ENCODE data around the gene SDHAF1. TPM values are rescaled to one million over a fixed set of nuclear protein-coding genes. Genes with fewer than 3 reads are reported as not detected.
A peak's percentile ranks its signal among the peaks of the same experiment; 100 is the strongest.

SDHAF1 gene
- total RNA-seq, 2 donors from 2014 or later = 32.4 to 75.1 TPM

DNA sequence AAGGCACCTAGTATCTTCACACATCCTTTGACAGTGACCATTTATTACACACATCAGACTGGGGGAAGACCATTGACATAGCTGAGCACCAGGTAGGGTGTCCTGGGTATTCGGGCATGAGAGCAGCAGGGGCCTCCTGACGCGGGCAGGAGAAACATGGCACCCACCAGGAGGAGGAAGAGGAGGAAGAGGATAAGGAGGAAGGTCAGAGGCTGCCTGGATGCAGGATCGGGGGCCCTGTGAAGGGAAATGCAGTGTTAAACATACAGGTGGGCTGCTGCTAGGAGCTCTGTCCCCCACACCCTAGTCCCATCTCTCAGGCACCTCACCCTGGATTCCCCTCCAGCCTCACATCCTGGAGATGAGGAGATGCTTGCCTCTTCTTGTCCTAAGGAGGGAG is 8.3 kb downstream of the SDHAF1 start:
- DNase-seq (ENCODE audit: low spot score) = no peak
- TF ChIP-seq, protein P1, sequence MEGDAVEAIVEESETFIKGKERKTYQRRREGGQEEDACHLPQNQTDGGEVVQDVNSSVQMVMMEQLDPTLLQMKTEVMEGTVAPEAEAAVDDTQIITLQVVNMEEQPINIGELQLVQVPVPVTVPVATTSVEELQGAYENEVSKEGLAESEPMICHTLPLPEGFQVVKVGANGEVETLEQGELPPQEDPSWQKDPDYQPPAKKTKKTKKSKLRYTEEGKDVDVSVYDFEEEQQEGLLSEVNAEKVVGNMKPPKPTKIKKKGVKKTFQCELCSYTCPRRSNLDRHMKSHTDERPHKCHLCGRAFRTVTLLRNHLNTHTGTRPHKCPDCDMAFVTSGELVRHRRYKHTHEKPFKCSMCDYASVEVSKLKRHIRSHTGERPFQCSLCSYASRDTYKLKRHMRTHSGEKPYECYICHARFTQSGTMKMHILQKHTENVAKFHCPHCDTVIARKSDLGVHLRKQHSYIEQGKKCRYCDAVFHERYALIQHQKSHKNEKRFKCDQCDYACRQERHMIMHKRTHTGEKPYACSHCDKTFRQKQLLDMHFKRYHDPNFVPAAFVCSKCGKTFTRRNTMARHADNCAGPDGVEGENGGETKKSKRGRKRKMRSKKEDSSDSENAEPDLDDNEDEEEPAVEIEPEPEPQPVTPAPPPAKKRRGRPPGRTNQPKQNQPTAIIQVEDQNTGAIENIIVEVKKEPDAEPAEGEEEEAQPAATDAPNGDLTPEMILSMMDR (IDR thresholded peaks at IDR 0.05) = no peak
- no peak for TF ChIP-seq POLR2AphosphoS5 (IDR thresholded peaks at IDR 0.05)
- TF ChIP-seq POLR2A (IDR thresholded peaks at IDR 0.05) = no peak
- intact Hi-C loops (cut with DNase I) = no loop called here
- 95% methylated on average over 4 of the region's 4 CpGs for WGBS
- no peaks in the 10 kb centered on the region for H3K27me3 ChIP-seq (replicated peaks; ENCODE audit: insufficient read depth)
- H3K4me1 ChIP-seq (replicated peaks) = no peaks in the 10 kb centered on the region
- H3K36me3 ChIP-seq = no peaks in the 10 kb centered on the region
- H3K27ac ChIP-seq = no peak overlapping the region
- H3K9me3 ChIP-seq = no peaks in the 10 kb centered on the region
- no peak overlapping the region for H3K4me3 ChIP-seq

DNA sequence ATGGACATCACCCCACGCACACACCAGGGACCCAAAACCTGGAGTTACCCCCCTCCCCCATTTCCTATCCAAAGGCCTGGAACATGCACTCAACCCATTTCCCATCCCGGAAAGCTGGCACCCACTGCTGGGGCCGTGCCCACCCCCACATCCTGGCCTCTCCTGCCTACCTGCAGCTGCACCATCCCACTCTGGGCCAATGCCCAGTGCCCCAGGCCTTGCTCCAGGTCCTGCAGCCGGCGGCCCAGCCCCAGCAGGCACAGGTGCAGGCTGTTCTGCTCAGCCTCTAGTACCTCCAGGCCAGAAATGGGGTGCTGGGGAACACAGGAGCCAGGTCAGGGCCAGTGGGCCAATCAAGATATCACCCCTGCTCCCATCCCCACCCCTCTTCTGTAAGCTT is 12.0 kb downstream of the SDHAF1 start:
- WGBS = 82% methylated on average over 5 of the region's 5 CpGs
- Histone ChIP-seq H3K36me3 (no peaks in the 10 kb centered on the region), H3K4me1 (replicated peaks) (peaks cover 4% of the 10 kb centered on the region), H3K9me3 (no peaks in the 10 kb centered on the region), H3K27me3 (replicated peaks; ENCODE audit: insufficient read depth) (no peaks in the 10 kb centered on the region), H3K4me3 (no peak overlapping the region), H3K27ac (no peak overlapping the region)
- intact Hi-C loops (cut with DNase I) = no loop called here
- no peak for DNase-seq (ENCODE audit: low spot score)
- TF ChIP-seq, protein P1 (IDR thresholded peaks at IDR 0.05) = no peak
- TF ChIP-seq POLR2A (IDR thresholded peaks at IDR 0.05) = no peak
- no peak for TF ChIP-seq POLR2AphosphoS5 (IDR thresholded peaks at IDR 0.05)

DNA sequence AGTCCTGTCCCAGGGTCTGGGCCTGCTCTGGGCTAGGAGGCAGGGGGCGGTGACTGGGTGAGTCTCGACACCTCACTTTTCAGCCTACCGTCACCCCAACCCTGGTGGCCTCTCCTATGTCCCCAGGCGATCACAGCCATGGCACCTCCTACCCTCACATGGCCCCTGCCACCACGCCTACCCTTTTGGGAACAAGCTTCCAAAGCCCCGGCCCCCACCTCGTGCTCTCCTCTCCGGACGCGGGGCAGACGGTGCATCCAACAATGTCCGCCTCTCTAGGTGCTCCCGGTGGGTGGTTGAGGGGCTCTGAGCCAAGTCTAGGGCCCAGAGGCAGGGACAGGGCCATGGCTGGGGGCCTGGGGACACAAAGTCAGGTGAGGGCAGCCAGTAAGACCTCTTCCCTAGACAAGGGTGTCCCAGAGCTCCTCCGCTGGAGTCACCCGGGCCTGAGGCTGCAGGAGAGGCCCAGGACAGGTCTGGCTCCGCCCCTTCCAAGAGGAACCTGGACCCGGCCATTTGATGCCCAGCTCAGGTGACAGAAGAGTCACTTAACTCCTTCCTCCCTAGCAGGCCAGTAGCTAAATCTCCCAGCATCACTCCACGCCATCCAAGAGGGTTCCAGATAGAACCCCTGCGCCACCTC is 13.5 kb downstream of the SDHAF1 start, which contains the start of gene SYNE4:
TSS of gene SYNE4 (minus strand) at position 478 of the 643 bp plus-strand sequence. CDS start at position 346, 132 bp downstream.
- H3K4me1 ChIP-seq (replicated peaks) = peaks cover 4% of the 10 kb centered on the region
- H3K4me3 ChIP-seq = peak within 1 kb of the TSS; percentile 40 to 43
- H3K36me3 ChIP-seq = no peaks in the 10 kb centered on the region
- no peaks in the 10 kb centered on the region for H3K9me3 ChIP-seq
- DNase-seq (ENCODE audit: low spot score) = peak; percentile 84
- H3K27me3 ChIP-seq (replicated peaks; ENCODE audit: insufficient read depth) = no peaks in the 10 kb centered on the region
- H3K27ac ChIP-seq = peak within 1 kb of the TSS; percentile 84 to 85
- TF ChIP-seq, protein P1 (IDR thresholded peaks at IDR 0.05) = no peak
- TF ChIP-seq POLR2A (IDR thresholded peaks at IDR 0.05) (peak; percentile 71), POLR2AphosphoS5 (IDR thresholded peaks at IDR 0.05) (peak; percentile 77)
- WGBS = 33% methylated on average over 19 of the region's 19 CpGs
- intact Hi-C loops (cut with DNase I) = no loop called here

DNA sequence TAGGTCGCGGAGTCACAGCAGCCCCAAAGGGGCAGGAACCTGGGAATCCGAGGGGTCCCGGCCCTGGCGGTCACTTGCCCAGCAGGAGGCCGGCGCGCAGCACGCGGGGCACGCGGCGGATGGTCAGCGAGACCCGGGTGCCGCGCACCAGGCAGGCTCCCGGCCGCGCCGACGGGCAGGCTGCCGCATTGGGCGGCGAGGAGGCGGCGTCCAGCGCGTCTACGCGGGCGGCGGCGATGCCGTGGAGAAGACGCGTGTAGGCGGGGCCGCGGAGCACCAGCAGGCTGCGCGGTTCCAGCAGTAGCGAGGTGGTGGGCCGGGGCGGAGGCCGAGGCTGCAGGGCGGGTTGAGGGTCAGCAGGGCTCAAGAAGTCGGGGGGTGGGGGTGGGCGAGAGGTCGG is 14.2 kb downstream of the SDHAF1 start:
- TF ChIP-seq, protein P1 (IDR thresholded peaks at IDR 0.05) = peak in 1 of 4 experiments; percentile 11
- TF ChIP-seq POLR2AphosphoS5 (IDR thresholded peaks at IDR 0.05) = no peak
- TF ChIP-seq POLR2A (IDR thresholded peaks at IDR 0.05) = peak; percentile 56
- H3K36me3 ChIP-seq = no peaks in the 10 kb centered on the region
- under 1% methylated on average over 50 of the region's 50 CpGs for WGBS
- peaks cover 4% of the 10 kb centered on the region for H3K4me1 ChIP-seq (replicated peaks)
- H3K27me3 ChIP-seq (replicated peaks; ENCODE audit: insufficient read depth) = no peaks in the 10 kb centered on the region
- H3K27ac ChIP-seq = peak overlapping the region; percentile 84 to 85
- peak; percentile 55 for DNase-seq (ENCODE audit: low spot score)
- H3K9me3 ChIP-seq = no peaks in the 10 kb centered on the region
- intact Hi-C loops (cut with DNase I) = no loop called here
- peak overlapping the region; percentile 40 to 43 for H3K4me3 ChIP-seq

Measured in prostate gland (tissue), 2 donors.